Ovary (tissue), 1 donor: ENCODE data around the gene INTS11.

Source experiments
- EP300 ChIP-seq: sonication (generic); formaldehyde crosslinking; IDR thresholded peaks from one replicate; pipeline ENCODE4 v1.6.1; 2017; ENCODE audit warnings: antibody characterized with exemption
- POLR2A ChIP-seq: fragments of 450-650 bp; IDR thresholded peaks from one replicate; pipeline ENCODE4 v1.6.1; 2017; ENCODE audit warnings: antibody characterized with exemption, mild to moderate bottlenecking, moderate library complexity

DNA sequence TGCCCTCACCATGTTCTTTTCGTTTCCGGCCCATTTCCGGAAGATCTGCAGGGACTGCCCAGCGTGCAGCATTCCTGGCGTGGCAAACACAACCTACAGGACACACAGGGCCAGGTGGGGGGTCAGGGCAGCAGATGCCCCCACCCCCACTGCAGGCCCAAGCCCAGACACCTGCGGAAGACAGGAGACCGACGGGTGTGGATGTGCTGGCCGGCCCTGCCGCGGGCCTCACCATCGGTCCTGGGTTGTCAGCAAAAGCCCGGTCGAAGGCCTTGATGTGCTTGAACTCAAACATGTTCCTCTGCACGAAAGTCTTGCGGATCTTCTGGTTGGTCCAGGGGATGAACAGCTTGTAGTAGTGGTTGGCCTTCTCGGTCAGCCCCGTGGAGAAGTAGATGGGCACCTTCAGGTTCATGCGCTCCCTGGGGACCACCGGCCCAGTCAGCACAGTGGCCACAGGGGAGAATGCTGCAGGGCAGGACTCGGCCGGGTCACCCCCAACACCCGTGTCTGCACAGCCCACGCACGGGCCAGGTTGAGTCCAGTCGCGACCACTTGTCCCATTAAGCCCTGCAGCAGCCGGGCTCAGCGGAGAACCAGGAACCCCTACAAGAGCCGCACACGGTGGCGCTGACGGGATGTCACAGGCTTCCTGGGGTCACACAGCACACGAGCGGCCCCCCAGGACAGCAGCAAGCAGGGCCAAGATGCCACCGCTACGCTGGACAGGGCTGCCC lies 10.8 kb downstream of the INTS11 start:
- TF ChIP-seq POLR2A (no peak), EP300 (no peak)
